Measurements from ENCODE around the gene TTC28. TPM values are rescaled to one million over a fixed set of nuclear protein-coding genes. Genes with fewer than 3 reads are reported as not detected.
"Not testable (repeated sequence)": the region's sequence is repeated elsewhere in the genome, so short reads cannot be mapped to it uniquely, and the experiment has no call there.

Gene TTC28
- polyA plus RNA-seq, 1 donor from 2014 or later: 0.30 TPM

- H3K27ac Mint-ChIP-seq: no peak overlapping the region
- H3K36me3 Mint-ChIP-seq: peaks cover 3% of the 10 kb centered on the region
- H3K27me3 Mint-ChIP-seq: peaks cover 8% of the 10 kb centered on the region
- no peaks in the 10 kb centered on the region for H3K9me3 Mint-ChIP-seq
- H3K4me3 Mint-ChIP-seq: no peak overlapping the region
- H3K4me1 Mint-ChIP-seq: no peaks in the 10 kb centered on the region
Observed at GRCh38 chr22:28647216-28647615, 32.4 kb downstream of the TTC28 start.

GRCh38 chr22:28639321-28639720 lies 40.3 kb downstream of the TTC28 start:
- Mint-ChIP-seq H3K27me3 (peaks cover 3% of the 10 kb centered on the region), H3K27ac (no peak overlapping the region), H3K36me3 (no peaks in the 10 kb centered on the region), H3K4me3 (no peak overlapping the region), H3K9me3 (no peaks in the 10 kb centered on the region), H3K4me1 (no peaks in the 10 kb centered on the region)

GRCh38 chr22:28637225-28637624 lies 42.4 kb downstream of the TTC28 start:
- Mint-ChIP-seq H3K27me3 (peaks cover 2% of the 10 kb centered on the region), H3K4me3 (no peak overlapping the region), H3K27ac (no peak overlapping the region), H3K9me3 (no peaks in the 10 kb centered on the region), H3K36me3 (no peaks in the 10 kb centered on the region), H3K4me1 (no peaks in the 10 kb centered on the region)

GRCh38 chr22:28630177-28630574 lies 49.5 kb downstream of the TTC28 start:
- no peaks in the 10 kb centered on the region for H3K4me1 Mint-ChIP-seq
- H3K9me3 Mint-ChIP-seq: no peaks in the 10 kb centered on the region
- no peaks in the 10 kb centered on the region for H3K27me3 Mint-ChIP-seq
- no peaks in the 10 kb centered on the region for H3K36me3 Mint-ChIP-seq
- no peak overlapping the region for H3K27ac Mint-ChIP-seq
- H3K4me3 Mint-ChIP-seq: no peak overlapping the region

DNA sequence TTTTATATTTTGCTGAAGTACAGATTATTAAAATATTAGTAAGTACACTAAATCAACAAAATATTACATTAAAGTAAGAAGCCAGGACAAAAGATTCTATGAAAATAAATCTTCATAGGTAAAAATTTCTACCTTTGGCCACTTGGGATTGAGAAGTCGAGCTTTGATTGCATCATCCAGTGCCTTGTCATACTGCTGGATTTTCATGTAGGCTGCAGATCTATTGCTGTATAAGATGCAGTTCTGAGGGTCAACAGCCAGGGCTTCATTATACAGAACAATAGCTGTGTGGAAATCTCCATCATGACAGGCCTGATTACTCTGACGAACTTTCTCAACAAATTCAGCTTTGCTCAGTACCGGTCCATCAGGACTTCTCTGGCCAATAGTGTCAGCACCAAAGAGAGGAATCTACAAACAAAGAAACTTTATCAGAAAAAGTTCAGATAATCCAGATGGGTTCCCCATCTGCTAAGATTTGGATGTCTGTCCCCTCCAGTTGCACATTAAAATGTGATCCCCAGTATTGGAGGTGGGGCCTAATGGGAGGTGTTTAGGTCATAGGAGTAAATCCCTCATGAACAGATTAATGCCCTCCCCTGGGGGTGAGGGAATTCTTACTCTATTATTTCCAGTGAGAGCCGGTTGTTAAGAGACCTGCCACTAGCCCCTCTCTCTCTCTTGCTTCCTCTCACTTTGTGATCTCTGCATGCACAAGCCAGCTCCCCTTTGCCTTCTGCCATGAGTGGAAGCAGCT lies 50.0 kb downstream of the TTC28 start:
- Mint-ChIP-seq H3K4me1 (no peaks in the 10 kb centered on the region), H3K36me3 (no peaks in the 10 kb centered on the region), H3K27ac (no peak overlapping the region), H3K27me3 (no peaks in the 10 kb centered on the region), H3K4me3 (no peak overlapping the region), H3K9me3 (no peaks in the 10 kb centered on the region)

- Mint-ChIP-seq H3K9me3 (no peaks in the 10 kb centered on the region), H3K36me3 (no peaks in the 10 kb centered on the region), H3K4me1 (no peaks in the 10 kb centered on the region), H3K27me3 (no peaks in the 10 kb centered on the region), H3K4me3 (no peak overlapping the region), H3K27ac (no peak overlapping the region)
Observed at GRCh38 chr22:28628766-28629165, 50.9 kb downstream of the TTC28 start.

DNA sequence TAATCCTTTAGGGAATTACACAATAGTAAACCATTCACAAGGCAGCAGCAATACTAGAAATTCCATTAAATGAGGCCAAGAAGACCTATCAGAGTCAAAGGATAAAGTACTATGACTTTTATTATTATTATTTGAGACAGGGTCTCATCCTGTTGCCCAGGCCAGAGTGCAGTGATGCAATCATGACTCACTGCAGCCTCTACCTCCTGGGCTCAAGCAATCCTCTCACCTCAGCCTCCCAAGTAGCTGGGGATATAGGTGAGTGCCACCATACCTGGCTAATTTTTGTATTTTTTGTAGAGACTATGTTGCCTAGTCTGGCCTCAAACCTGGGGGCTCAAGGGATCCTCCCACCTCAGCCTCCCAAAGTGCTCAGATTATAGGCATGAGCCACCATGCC lies 51.8 kb downstream of the TTC28 start:
- Mint-ChIP-seq H3K4me3 (no peak overlapping the region), H3K4me1 (no peaks in the 10 kb centered on the region), H3K27me3 (no peaks in the 10 kb centered on the region), H3K9me3 (no peaks in the 10 kb centered on the region), H3K36me3 (no peaks in the 10 kb centered on the region), H3K27ac (no peak overlapping the region)

DNA sequence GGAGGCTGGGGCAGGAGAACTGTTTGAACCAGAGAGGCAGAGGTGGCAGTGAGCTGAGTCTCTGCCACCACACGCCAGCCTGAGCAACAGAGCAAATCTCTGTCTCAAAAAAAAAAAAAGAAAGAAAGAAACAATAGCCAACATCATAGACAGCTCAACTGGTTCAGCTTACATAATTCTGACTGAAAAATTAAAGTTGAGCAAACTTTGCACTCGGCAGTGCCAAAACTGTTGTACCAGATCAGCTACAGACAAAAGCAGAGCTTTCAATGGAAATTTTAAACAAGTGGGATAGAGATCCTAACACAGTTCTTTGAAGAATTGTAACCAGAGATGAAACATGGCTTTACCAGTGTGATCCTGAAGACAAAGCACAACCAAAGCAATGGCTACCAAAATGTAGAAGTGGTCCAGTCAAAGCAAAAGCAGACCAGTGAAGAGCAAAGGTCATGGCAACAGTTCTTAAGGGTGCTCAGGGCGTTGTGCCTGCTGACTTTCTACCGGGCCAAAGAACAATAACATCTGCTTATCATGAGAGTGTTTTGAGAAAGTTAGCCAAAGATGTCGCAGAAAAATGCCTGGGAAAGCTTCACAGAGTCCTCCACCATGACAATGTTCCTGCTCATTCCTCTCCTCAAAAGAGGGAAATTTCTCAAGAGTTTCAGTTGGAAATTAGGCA lies 59.3 kb downstream of the TTC28 start:
- Mint-ChIP-seq H3K9me3 (no peaks in the 10 kb centered on the region), H3K4me1 (no peaks in the 10 kb centered on the region), H3K27me3 (no peaks in the 10 kb centered on the region), H3K27ac (no peak overlapping the region), H3K4me3 (no peak overlapping the region), H3K36me3 (no peaks in the 10 kb centered on the region)

- no peaks in the 10 kb centered on the region for H3K27me3 Mint-ChIP-seq
- no peaks in the 10 kb centered on the region for H3K4me1 Mint-ChIP-seq
- H3K9me3 Mint-ChIP-seq: peaks cover 0 to 1% (median 0%) of the 10 kb centered on the region in 3 donors
- no peak overlapping the region for H3K27ac Mint-ChIP-seq
- H3K36me3 Mint-ChIP-seq: no peaks in the 10 kb centered on the region
- H3K4me3 Mint-ChIP-seq: no peak overlapping the region
Observed at GRCh38 chr22:28619236-28619635, 60.4 kb downstream of the TTC28 start.

DNA sequence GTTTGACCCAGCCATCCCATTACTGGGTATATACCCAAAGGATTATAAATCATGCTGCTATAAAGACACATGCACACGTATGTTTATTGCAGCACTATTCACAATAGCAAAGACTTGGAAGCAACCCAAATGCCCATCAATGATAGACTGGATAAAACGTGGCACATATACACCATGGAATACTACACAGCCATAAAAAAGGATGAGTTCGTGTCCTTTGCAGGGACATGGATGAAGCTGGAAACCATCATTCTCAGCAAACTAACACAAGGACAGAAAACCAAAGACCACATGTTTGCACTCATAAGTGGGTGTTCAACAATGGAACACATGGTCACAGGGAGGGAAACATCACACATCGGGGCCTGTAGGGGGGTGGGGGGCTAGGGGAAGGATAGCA lies 64.2 kb downstream of the TTC28 start:
- H3K4me1 Mint-ChIP-seq, H3K27me3 Mint-ChIP-seq, H3K4me3 Mint-ChIP-seq, H3K9me3 Mint-ChIP-seq, H3K27ac Mint-ChIP-seq, H3K36me3 Mint-ChIP-seq: not testable (repeated sequence)

DNA sequence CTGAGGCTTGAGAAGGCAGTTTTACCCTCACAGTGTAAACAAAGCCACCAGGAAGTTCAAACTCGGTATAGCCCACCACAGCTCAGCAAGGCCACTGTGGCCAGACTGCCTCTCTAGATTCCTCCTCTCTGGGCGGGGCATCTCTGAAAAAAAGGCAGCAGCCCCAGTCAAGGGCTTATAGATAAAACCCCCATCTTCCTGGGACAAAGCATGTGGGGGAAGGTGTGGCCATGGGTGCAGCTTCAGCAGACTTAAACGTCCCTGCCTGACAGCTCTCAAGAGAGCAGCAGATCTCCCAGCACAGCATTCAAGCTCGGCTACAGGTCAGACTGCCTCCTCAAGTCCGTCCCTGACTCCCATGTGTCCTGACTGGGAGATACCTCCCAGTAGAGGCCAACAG lies 69.7 kb downstream of the TTC28 start:
- peaks cover 4% of the 10 kb centered on the region for H3K36me3 Mint-ChIP-seq
- H3K4me3 Mint-ChIP-seq: no peak overlapping the region
- no peaks in the 10 kb centered on the region for H3K4me1 Mint-ChIP-seq
- H3K27me3 Mint-ChIP-seq: peaks cover 1% of the 10 kb centered on the region
- H3K9me3 Mint-ChIP-seq: peaks cover 0 to 5% (median 0%) of the 10 kb centered on the region in 3 donors
- no peak overlapping the region for H3K27ac Mint-ChIP-seq

- Mint-ChIP-seq H3K9me3 (no peaks in the 10 kb centered on the region), H3K36me3 (peaks cover 4% of the 10 kb centered on the region), H3K27ac (no peak overlapping the region), H3K4me1 (no peaks in the 10 kb centered on the region), H3K27me3 (peaks cover 1% of the 10 kb centered on the region), H3K4me3 (no peak overlapping the region)
Observed at GRCh38 chr22:28608546-28608945, 71.1 kb downstream of the TTC28 start.

- no peaks in the 10 kb centered on the region for H3K4me1 Mint-ChIP-seq
- peaks cover 1% of the 10 kb centered on the region for H3K27me3 Mint-ChIP-seq
- H3K27ac Mint-ChIP-seq: no peak overlapping the region
- H3K36me3 Mint-ChIP-seq: peaks cover 4% of the 10 kb centered on the region
- no peak overlapping the region for H3K4me3 Mint-ChIP-seq
- H3K9me3 Mint-ChIP-seq: no peaks in the 10 kb centered on the region
Observed at GRCh38 chr22:28607795-28608194, 71.8 kb downstream of the TTC28 start.

- Mint-ChIP-seq H3K4me1 (no peaks in the 10 kb centered on the region), H3K9me3 (no peaks in the 10 kb centered on the region), H3K27ac (no peak overlapping the region), H3K36me3 (peaks cover 4% of the 10 kb centered on the region), H3K4me3 (no peak overlapping the region), H3K27me3 (no peaks in the 10 kb centered on the region)
Observed at GRCh38 chr22:28604966-28605761, 74.5 kb downstream of the TTC28 start.

DNA sequence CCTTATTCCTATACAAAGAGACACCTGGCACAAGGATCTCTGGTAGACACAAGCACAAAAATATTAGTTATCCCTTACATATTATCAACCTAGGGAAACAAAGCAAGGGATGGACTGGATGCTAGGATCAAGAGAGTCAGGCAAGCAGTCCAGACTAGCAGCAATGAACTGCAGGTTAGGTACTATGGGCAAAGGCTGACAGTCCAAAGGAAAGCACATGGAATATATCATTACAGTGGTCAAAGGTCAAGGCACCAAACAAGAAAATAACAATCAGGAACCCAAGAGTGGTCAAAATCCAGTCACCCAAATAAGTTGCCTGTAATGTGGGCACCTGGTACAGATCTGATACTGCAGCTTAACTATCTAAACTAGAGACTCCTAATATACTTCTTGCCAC lies 77.7 kb downstream of the TTC28 start:
- no peaks in the 10 kb centered on the region for H3K36me3 Mint-ChIP-seq
- no peak overlapping the region for H3K27ac Mint-ChIP-seq
- H3K4me1 Mint-ChIP-seq: no peaks in the 10 kb centered on the region
- H3K4me3 Mint-ChIP-seq: no peak overlapping the region
- H3K27me3 Mint-ChIP-seq: no peaks in the 10 kb centered on the region
- H3K9me3 Mint-ChIP-seq: no peaks in the 10 kb centered on the region

Measured in IgD-negative memory B cell (primary cell).